K562 (cell line): Measurements from ENCODE around the gene ATF5. TPM values are rescaled to one million over a fixed set of nuclear protein-coding genes. Genes with fewer than 3 reads are reported as not detected.
A peak's percentile ranks its signal among the peaks of the same experiment; 100 is the strongest.

Source experiments
- ATF7 ChIP-seq: fragments of 450-650 bp; IDR thresholded peaks from 2 replicates; pipeline ENCODE4 v1.7.1; 2014; ENCODE audit warnings: mild to moderate bottlenecking, moderate library complexity
- BHLHE40 ChIP-seq: IDR thresholded peaks from 2 replicates; pipeline ENCODE4 v1.6.1; 2011; ENCODE audit warnings: low read length, improper control_type of control experiment
- CBX1 ChIP-seq: sonication (generic); IDR thresholded peaks from 2 replicates; pipeline ENCODE4 v1.6.1; 2016; ENCODE audit warnings: antibody characterized with exemption, low read depth, mild to moderate bottlenecking
- CBX8 ChIP-seq: fragments of 200-600 bp; sonication (generic); IDR thresholded peaks from 2 replicates; pipeline ENCODE4 v1.6.1; 2012; ENCODE audit warnings: borderline replicate concordance, mixed run types, low read depth, mild to moderate bottlenecking, moderate library complexity, mixed read lengths, low read length, control low read depth, inconsistent platforms; ENCODE audit not compliant: poor library complexity, severe bottlenecking; ENCODE audit errors: extremely low read depth
- EGR1 ChIP-seq: fragments of 450-650 bp; conservative IDR thresholded peaks from 2 replicates; pipeline ENCODE4 v1.6.1; 2017; ENCODE audit warnings: mild to moderate bottlenecking
- FOXK2 ChIP-seq, 2 experiments: fragments of 450-650 bp; IDR thresholded peaks in 1 of 2; conservative IDR thresholded peaks in 1 of 2; 2 replicates each; pipeline ENCODE4 v1.6.1; 2016; ENCODE audit warnings: low read depth in 2 of 2, mild to moderate bottlenecking in 1 of 2
- FOXM1 ChIP-seq, 2 experiments: fragments of 450-650 bp in 1 of 2; sonication (generic) in 1 of 2; formaldehyde crosslinking in 1 of 2; IDR thresholded peaks; 2 replicates each; pipeline versions ENCODE4 v1.6.1 to v1.9.0; 2017 to 2022; ENCODE audit warnings: low read depth in 2 of 2, mild to moderate bottlenecking in 2 of 2, missing genetic modification reagents in 1 of 2, moderate library complexity in 1 of 2
- MED1 ChIP-seq: sonication (generic); formaldehyde crosslinking; IDR thresholded peaks from 2 replicates; pipeline ENCODE4 v1.8.1; 2023; ENCODE audit warnings: missing genetic modification reagents, borderline replicate concordance
- NONO ChIP-seq, 2 experiments: fragments of 200-400 bp in 1 of 2; fragments of 450-650 bp in 1 of 2; formaldehyde crosslinking in 1 of 2; IDR thresholded peaks; 2 replicates each; pipeline ENCODE4 v1.6.1; 2017; ENCODE audit warnings: low read depth in 2 of 2, mild to moderate bottlenecking in 2 of 2, moderate library complexity in 2 of 2, low read length in 1 of 2
- POLR3A ChIP-seq: IDR thresholded peaks from 2 replicates; pipeline ENCODE4 v1.6.1; 2011; ENCODE audit warnings: borderline replicate concordance, mild to moderate bottlenecking, moderate library complexity; ENCODE audit not compliant: insufficient read length, insufficient read depth; ENCODE audit errors: extremely low read depth
- SETDB1 ChIP-seq: IDR thresholded peaks from one replicate; pipeline ENCODE4 v1.6.1; 2012; ENCODE audit warnings: low read length, control low read depth, inconsistent platforms
- TCFL5 ChIP-seq: fragments of 250-450 bp; sonication (Bioruptor Pico); conservative IDR thresholded peaks from 2 replicates; pipeline ENCODE4 v1.6.1; 2021; ENCODE audit warnings: mild to moderate bottlenecking, moderate library complexity, matching md5 sums
- YBX1 ChIP-seq: fragments of 450-650 bp; IDR thresholded peaks from 2 replicates; pipeline ENCODE4 v1.7.1; 2016; ENCODE audit warnings: mild to moderate bottlenecking
- ZC3H8 ChIP-seq: fragments of 450-650 bp; IDR thresholded peaks from 2 replicates; pipeline ENCODE4 v1.6.1; 2017
- ZNF224 ChIP-seq: sonication (generic); formaldehyde crosslinking; IDR thresholded peaks from 2 replicates; pipeline ENCODE4 v1.8.0; 2022; ENCODE audit warnings: mild to moderate bottlenecking, missing genetic modification reagents
- polyA plus RNA-seq, 8 experiments: library from polyadenylated mRNA; depleted of rRNA in 4 of 8; stranded (reverse) in 5 of 8; unstranded in 3 of 8; fragments of >200 nt; fragmentation: Nextera tagmentation in 2 of 8; fragmentation: Illumina TruSeq in 1 of 8; extraction: Ambion mirVana in 2 of 8; extraction: Trizol in 1 of 8; gene quantifications; 2 replicates each; pipeline versions ENCODE4 v1.2.1 to v1.2.3, GENCODE V29; 2011 to 2014; ENCODE audit warnings: inconsistent platforms in 1 of 8, missing spikeins in 1 of 8
- total RNA-seq, 7 experiments: library from RNA; depleted of rRNA in 6 of 7; stranded (reverse); fragments of >200 nt in 6 of 7; fragmentation: Illumina TruSeq in 2 of 7; extraction: Trizol in 2 of 7; gene quantifications; 2 replicates each; pipeline versions ENCODE4 v1.2.1 to v1.2.3, GENCODE V29; 2011 to 2021; ENCODE audit warnings: low replicate concordance in 1 of 7
- TF ChIP-seq, protein P1 (sequence below), 2 experiments: fragments of 450-650 bp in 1 of 2; IDR thresholded peaks; 2 replicates each; pipeline ENCODE4 v1.6.1; 2011 to 2017; ENCODE audit warnings: low read depth in 2 of 2, antibody characterized with exemption in 1 of 2, borderline replicate concordance in 1 of 2, low read length in 1 of 2, mild to moderate bottlenecking in 1 of 2, mixed read lengths in 1 of 2; ENCODE audit not compliant: control insufficient read depth in 1 of 2
- TF ChIP-seq, protein P2 (sequence below), 2 experiments: fragments of 450-650 bp; conservative IDR thresholded peaks; 2 replicates each; pipeline ENCODE4 v1.6.1; 2017; ENCODE audit warnings: mild to moderate bottlenecking in 2 of 2, moderate library complexity in 2 of 2
- TF ChIP-seq, protein P3 (sequence below): sonication (generic); formaldehyde crosslinking; IDR thresholded peaks from 2 replicates; pipeline ENCODE4 v1.8.1; 2023; ENCODE audit warnings: mild to moderate bottlenecking, missing genetic modification reagents
- TF ChIP-seq, protein P4 (sequence below): fragments of 450-650 bp; IDR thresholded peaks from 2 replicates; pipeline ENCODE4 v1.6.1; 2016; ENCODE audit warnings: borderline replicate concordance

Gene ATF5
- total and polyA plus RNA-seq, 9 of the 15 experiments (the other 6 are each of a cell fraction or from before 2014, with no cell fraction given), result 3.0 to 57.6 (median 11.1) TPM

DNA sequence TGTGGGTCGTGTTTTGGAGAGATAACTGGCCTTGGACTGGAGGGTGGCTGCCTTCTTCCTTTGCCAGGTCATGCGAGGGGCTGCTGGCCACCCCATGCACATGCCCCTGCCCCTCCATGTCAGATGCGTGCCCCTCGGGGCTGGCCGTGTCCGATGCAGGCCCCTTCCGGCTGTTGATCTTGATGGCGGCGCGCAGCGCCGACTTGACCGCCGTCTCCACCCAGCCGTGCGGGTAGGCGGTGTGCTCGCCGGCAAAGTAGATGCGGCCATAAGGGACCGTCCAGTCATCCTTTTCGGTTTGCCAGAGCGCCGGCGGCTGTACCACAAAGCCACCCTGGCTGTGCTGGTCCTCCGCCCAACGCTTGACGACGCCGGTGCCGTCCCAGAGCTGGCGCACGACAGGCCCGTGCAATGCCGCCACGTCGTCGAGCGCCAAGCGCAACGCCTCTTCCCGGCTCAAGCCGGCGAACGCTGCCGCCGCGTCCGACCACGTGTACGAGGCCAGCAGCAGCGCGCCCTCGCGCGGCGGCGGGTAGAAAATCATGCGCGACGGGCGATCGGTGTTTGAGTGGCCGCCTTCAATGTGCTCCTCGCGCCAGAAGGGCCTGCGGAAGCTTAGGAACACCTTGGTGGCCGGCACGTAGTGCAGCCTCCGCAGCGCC, 39.2 kb upstream of the ATF5 start (continued):
- TF ChIP-seq, protein P1, sequence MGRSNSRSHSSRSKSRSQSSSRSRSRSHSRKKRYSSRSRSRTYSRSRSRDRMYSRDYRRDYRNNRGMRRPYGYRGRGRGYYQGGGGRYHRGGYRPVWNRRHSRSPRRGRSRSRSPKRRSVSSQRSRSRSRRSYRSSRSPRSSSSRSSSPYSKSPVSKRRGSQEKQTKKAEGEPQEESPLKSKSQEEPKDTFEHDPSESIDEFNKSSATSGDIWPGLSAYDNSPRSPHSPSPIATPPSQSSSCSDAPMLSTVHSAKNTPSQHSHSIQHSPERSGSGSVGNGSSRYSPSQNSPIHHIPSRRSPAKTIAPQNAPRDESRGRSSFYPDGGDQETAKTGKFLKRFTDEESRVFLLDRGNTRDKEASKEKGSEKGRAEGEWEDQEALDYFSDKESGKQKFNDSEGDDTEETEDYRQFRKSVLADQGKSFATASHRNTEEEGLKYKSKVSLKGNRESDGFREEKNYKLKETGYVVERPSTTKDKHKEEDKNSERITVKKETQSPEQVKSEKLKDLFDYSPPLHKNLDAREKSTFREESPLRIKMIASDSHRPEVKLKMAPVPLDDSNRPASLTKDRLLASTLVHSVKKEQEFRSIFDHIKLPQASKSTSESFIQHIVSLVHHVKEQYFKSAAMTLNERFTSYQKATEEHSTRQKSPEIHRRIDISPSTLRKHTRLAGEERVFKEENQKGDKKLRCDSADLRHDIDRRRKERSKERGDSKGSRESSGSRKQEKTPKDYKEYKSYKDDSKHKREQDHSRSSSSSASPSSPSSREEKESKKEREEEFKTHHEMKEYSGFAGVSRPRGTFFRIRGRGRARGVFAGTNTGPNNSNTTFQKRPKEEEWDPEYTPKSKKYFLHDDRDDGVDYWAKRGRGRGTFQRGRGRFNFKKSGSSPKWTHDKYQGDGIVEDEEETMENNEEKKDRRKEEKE (IDR thresholded peaks at IDR 0.05; ENCODE audit: borderline replicate concordance in 1 of 2, control insufficient read depth in 1 of 2, low read depth in 2 of 2, low read length in 1 of 2), result peak in 1 of 2 experiments; percentile 65; a peak in 1 of 4 replicates
- TF ChIP-seq EGR1 (peak; percentile 14; the same call in 1 of the 2 replicates), TCFL5 (CRISPR knock-in tag) (no peak), ZC3H8 (no peak; the same call in 1 of the 2 replicates), NONO (IDR thresholded peaks at IDR 0.05; ENCODE audit: low read depth in 2 of 2, low read length in 1 of 2) (peak in 1 of 2 experiments; percentile 68; a peak in 1 of 4 replicates), POLR3A (no peak), CBX1 (peak; percentile 97), ZNF224 (CRISPR knock-in tag) (peak; percentile 97), YBX1 (no peak), BHLHE40 (peak; percentile 75), CBX8 (no peak), FOXM1 (IDR thresholded peaks at IDR 0.05; ENCODE audit: low read depth) (no peak), FOXM1 (CRISPR knock-in tag; IDR thresholded peaks at IDR 0.05; ENCODE audit: low read depth) (peak; percentile 94; the same call in 1 of the 2 replicates), MED1 (CRISPR knock-in tag) (no peak), FOXK2 (conservative IDR thresholded peaks at IDR 0.05 in 1 of 2, IDR thresholded peaks at IDR 0.05 in 1 of 2; ENCODE audit: low read depth in 2 of 2) (peak; percentile 52 to 70; a peak in 2 of 4 replicates), SETDB1 (no peak), ATF7 (peak; percentile 87)
- TF ChIP-seq, protein P2, sequence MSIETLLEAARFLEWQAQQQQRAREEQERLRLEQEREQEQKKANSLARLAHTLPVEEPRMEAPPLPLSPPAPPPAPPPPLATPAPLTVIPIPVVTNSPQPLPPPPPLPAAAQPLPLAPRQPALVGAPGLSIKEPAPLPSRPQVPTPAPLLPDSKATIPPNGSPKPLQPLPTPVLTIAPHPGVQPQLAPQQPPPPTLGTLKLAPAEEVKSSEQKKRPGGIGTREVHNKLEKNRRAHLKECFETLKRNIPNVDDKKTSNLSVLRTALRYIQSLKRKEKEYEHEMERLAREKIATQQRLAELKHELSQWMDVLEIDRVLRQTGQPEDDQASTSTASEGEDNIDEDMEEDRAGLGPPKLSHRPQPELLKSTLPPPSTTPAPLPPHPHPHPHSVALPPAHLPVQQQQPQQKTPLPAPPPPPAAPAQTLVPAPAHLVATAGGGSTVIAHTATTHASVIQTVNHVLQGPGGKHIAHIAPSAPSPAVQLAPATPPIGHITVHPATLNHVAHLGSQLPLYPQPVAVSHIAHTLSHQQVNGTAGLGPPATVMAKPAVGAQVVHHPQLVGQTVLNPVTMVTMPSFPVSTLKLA (conservative IDR thresholded peaks at IDR 0.05), result peak; percentile 99 to 100
- TF ChIP-seq, protein P3, sequence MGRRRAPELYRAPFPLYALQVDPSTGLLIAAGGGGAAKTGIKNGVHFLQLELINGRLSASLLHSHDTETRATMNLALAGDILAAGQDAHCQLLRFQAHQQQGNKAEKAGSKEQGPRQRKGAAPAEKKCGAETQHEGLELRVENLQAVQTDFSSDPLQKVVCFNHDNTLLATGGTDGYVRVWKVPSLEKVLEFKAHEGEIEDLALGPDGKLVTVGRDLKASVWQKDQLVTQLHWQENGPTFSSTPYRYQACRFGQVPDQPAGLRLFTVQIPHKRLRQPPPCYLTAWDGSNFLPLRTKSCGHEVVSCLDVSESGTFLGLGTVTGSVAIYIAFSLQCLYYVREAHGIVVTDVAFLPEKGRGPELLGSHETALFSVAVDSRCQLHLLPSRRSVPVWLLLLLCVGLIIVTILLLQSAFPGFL, result no peak
- TF ChIP-seq, protein P4, sequence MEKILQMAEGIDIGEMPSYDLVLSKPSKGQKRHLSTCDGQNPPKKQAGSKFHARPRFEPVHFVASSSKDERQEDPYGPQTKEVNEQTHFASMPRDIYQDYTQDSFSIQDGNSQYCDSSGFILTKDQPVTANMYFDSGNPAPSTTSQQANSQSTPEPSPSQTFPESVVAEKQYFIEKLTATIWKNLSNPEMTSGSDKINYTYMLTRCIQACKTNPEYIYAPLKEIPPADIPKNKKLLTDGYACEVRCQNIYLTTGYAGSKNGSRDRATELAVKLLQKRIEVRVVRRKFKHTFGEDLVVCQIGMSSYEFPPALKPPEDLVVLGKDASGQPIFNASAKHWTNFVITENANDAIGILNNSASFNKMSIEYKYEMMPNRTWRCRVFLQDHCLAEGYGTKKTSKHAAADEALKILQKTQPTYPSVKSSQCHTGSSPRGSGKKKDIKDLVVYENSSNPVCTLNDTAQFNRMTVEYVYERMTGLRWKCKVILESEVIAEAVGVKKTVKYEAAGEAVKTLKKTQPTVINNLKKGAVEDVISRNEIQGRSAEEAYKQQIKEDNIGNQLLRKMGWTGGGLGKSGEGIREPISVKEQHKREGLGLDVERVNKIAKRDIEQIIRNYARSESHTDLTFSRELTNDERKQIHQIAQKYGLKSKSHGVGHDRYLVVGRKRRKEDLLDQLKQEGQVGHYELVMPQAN, result peak; percentile 93
